HEK293 (cell line): ENCODE data around the gene LACC1.

Experiments used
- ELK4 ChIP-seq: IDR thresholded peaks from 2 replicates; pipeline ENCODE4 v1.6.1; 2011; ENCODE audit warnings: mild to moderate bottlenecking, low read depth, low read length, borderline replicate concordance
- KLF9 ChIP-seq: fragments of 450-650 bp; formaldehyde crosslinking; IDR thresholded peaks from 2 replicates; pipeline ENCODE4 v1.5.1; 2016; ENCODE audit warnings: missing biosample characterization, missing genetic modification characterization, low read depth
- SP7 ChIP-seq: fragments of 450-650 bp; formaldehyde crosslinking; IDR thresholded peaks from 2 replicates; pipeline ENCODE4 v1.5.1; 2016; ENCODE audit warnings: missing biosample characterization, missing genetic modification characterization
- ZBTB7A ChIP-seq: fragments of 450-650 bp; formaldehyde crosslinking; IDR thresholded peaks from 2 replicates; pipeline ENCODE4 v1.5.1; 2016; ENCODE audit warnings: low read depth, missing biosample characterization, missing genetic modification characterization
- ZFP41 ChIP-seq: fragments of 450-650 bp; formaldehyde crosslinking; IDR thresholded peaks from 2 replicates; pipeline ENCODE4 v1.5.1; 2016; ENCODE audit warnings: missing biosample characterization, missing genetic modification characterization, borderline replicate concordance
- ZNF10 ChIP-seq: fragments of 450-650 bp; formaldehyde crosslinking; IDR thresholded peaks from 2 replicates; pipeline ENCODE4 v1.5.1; 2017; ENCODE audit warnings: missing biosample characterization, missing genetic modification characterization
- ZNF274 ChIP-seq, 2 experiments: fragments of 200-500 bp in 1 of 2; fragments of 450-650 bp in 1 of 2; sonication (Bioruptor generic) in 1 of 2; formaldehyde crosslinking in 1 of 2; IDR thresholded peaks; 2 replicates each; pipeline versions ENCODE4 v1.5.1 to v1.6.1; 2014 to 2016; ENCODE audit warnings: borderline replicate concordance in 1 of 2, inconsistent platforms in 1 of 2, low read length in 1 of 2, missing biosample characterization in 1 of 2, missing genetic modification characterization in 1 of 2
- ZNF335 ChIP-seq: fragments of 450-650 bp; formaldehyde crosslinking; conservative IDR thresholded peaks from 2 replicates; pipeline ENCODE4 v1.5.1; 2016; ENCODE audit warnings: missing biosample characterization, missing genetic modification characterization
- ZNF510 ChIP-seq: fragments of 450-650 bp; formaldehyde crosslinking; IDR thresholded peaks from 2 replicates; pipeline ENCODE4 v1.5.1; 2018; ENCODE audit warnings: mild to moderate bottlenecking, missing genetic modification characterization, missing biosample characterization; ENCODE audit not compliant: insufficient replicate concordance
- TF ChIP-seq, protein P1 (sequence below): fragments of 450-650 bp; formaldehyde crosslinking; IDR thresholded peaks from 2 replicates; pipeline ENCODE4 v1.5.1; 2016; ENCODE audit warnings: missing biosample characterization, missing genetic modification characterization
- TF ChIP-seq, protein P2 (sequence below): fragments of 450-650 bp; formaldehyde crosslinking; IDR thresholded peaks from 2 replicates; pipeline ENCODE4 v1.5.1; 2016; ENCODE audit warnings: missing biosample characterization, missing genetic modification characterization

DNA sequence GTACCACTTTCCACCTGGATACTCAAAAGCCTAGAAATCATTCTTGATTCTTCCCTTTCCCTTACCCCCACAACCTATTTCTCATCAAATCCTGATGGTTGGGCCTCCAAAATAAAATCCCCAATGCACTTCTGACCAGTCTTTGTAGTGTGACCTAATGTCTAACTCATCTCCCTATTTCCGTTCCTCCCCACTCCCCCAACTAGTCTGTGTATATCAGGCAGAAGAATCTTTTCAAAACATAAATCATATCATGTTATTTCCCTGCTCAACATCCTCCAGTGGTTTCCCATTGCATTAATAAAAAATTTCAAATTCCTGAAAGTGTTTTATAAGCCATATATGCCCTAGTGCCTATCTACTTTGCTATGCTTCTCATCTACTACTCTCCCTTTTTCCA is 17.8 kb upstream of the LACC1 start:
- TF ChIP-seq, protein P1, sequence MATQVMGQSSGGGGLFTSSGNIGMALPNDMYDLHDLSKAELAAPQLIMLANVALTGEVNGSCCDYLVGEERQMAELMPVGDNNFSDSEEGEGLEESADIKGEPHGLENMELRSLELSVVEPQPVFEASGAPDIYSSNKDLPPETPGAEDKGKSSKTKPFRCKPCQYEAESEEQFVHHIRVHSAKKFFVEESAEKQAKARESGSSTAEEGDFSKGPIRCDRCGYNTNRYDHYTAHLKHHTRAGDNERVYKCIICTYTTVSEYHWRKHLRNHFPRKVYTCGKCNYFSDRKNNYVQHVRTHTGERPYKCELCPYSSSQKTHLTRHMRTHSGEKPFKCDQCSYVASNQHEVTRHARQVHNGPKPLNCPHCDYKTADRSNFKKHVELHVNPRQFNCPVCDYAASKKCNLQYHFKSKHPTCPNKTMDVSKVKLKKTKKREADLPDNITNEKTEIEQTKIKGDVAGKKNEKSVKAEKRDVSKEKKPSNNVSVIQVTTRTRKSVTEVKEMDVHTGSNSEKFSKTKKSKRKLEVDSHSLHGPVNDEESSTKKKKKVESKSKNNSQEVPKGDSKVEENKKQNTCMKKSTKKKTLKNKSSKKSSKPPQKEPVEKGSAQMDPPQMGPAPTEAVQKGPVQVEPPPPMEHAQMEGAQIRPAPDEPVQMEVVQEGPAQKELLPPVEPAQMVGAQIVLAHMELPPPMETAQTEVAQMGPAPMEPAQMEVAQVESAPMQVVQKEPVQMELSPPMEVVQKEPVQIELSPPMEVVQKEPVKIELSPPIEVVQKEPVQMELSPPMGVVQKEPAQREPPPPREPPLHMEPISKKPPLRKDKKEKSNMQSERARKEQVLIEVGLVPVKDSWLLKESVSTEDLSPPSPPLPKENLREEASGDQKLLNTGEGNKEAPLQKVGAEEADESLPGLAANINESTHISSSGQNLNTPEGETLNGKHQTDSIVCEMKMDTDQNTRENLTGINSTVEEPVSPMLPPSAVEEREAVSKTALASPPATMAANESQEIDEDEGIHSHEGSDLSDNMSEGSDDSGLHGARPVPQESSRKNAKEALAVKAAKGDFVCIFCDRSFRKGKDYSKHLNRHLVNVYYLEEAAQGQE (tag by site-specific recombination): no peak
- TF ChIP-seq ZNF274 (IDR thresholded peaks at IDR 0.05; ENCODE audit: low read length): no peak
- TF ChIP-seq ZNF274 (tag by site-specific recombination; IDR thresholded peaks at IDR 0.05; ENCODE audit: borderline replicate concordance): no peak
- TF ChIP-seq SP7: no peak
- no peak for TF ChIP-seq ZNF510 (tag by site-specific recombination)
- TF ChIP-seq KLF9 (tag by site-specific recombination): no peak
- no peak for TF ChIP-seq ZNF335
- TF ChIP-seq, protein P2, sequence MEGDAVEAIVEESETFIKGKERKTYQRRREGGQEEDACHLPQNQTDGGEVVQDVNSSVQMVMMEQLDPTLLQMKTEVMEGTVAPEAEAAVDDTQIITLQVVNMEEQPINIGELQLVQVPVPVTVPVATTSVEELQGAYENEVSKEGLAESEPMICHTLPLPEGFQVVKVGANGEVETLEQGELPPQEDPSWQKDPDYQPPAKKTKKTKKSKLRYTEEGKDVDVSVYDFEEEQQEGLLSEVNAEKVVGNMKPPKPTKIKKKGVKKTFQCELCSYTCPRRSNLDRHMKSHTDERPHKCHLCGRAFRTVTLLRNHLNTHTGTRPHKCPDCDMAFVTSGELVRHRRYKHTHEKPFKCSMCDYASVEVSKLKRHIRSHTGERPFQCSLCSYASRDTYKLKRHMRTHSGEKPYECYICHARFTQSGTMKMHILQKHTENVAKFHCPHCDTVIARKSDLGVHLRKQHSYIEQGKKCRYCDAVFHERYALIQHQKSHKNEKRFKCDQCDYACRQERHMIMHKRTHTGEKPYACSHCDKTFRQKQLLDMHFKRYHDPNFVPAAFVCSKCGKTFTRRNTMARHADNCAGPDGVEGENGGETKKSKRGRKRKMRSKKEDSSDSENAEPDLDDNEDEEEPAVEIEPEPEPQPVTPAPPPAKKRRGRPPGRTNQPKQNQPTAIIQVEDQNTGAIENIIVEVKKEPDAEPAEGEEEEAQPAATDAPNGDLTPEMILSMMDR (tag by site-specific recombination): no peak
- no peak for TF ChIP-seq ELK4
- TF ChIP-seq ZBTB7A (tag by site-specific recombination): no peak
- no peak for TF ChIP-seq ZNF10 (tag by site-specific recombination)
- no peak for TF ChIP-seq ZFP41 (tag by site-specific recombination)
